ENCODE results near the gene PRAC2. TPM values are rescaled to one million over a fixed set of nuclear protein-coding genes. Genes with fewer than 3 reads are reported as not detected.

The PRAC2 gene
- total RNA-seq, 1 experiment from 2014 or later: 0.71 TPM

DNA sequence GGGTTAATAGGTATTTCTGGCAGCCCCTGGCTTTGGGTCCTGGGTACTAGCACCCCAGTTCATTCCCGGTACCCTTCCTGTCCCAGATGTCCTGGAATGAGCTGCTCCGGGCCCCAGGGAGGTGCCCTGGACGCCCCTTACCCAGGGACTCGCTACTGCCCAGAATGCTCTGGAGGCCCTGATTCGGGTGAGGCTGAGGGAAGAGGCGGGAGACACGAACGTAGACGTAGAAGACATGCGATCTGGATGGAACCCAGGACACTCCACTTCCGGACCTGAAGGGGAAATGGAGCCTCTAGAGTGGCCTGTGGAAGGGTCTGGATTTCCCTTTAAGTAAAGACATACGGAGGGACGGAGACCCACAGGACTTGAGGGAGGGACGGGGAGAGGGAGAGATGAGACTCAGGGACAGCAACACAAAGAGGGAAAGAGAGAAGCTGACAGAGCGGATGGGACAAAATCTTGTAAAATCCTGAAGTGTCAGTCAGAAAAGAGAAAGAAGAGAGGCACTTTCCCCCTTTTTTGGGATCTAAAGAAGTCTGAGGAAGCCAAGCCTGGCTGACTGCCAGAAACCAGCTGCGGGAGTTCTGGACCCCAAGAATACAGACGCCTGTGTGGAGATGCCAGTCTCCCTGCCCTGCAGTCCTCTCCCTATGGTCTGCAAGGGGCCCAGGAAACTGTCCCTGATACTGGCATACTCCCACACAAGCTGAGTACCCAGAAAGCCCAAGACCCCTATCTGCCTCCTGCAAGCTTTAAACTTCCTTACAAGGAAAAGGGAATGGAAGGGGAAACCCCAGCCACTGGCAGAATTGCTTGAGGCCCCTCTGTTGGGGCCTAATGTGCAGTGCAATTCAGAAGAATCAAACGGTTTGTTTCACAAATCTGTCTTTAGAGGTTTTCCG, 6.6 kb downstream of the PRAC2 start:
- DNase-seq (ENCODE audit: low read depth, low spot score): no peak

DNA sequence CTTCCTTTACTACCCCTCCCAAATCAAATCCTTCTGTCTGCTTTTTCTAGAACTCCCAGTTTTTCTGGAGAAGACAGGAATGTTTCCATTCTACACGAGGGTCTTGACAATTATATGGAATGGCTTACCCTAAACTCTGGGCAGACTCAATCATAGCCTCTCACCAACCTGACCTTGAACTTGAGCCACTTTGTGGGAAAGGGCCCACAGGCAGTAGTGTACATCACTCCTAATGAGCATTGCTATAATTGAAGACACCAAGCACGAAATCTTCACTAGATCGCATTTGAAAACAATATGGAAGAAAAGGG, 7.2 kb downstream of the PRAC2 start:
- in situ Hi-C loops (cut with HindIII; ENCODE audit: low pct_unique_long_range_greater_than_20kb, low sequenced_read_pairs): no loop called here
- no peak for DNase-seq (ENCODE audit: low read depth, low spot score)

More for the DNA sequence above, 6.6 kb downstream of the PRAC2 start:
- in situ Hi-C loops (cut with HindIII; ENCODE audit: low pct_unique_long_range_greater_than_20kb, low sequenced_read_pairs): no loop called here

DNA sequence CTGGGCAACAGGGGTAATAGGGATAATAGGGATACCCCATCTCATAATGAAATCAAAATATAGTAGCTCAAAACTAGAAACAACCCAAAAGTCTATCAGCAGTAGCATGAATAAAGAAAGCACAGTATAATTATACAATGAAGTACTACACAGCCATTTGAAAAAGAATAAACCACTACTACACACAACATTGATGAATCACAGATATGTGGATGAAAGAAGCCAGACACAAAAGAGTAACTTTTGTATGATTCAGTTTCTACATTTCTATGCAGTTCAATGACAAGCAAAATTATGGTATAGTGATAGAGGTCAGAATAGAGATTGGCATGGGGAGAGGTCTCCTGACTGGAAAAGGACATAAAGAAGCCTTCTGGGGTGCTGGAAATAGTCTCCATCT, 8.4 kb downstream of the PRAC2 start:
- in situ Hi-C loops (cut with HindIII; ENCODE audit: low pct_unique_long_range_greater_than_20kb, low sequenced_read_pairs): no loop called here
- no peak for DNase-seq (ENCODE audit: low read depth, low spot score)

DNA sequence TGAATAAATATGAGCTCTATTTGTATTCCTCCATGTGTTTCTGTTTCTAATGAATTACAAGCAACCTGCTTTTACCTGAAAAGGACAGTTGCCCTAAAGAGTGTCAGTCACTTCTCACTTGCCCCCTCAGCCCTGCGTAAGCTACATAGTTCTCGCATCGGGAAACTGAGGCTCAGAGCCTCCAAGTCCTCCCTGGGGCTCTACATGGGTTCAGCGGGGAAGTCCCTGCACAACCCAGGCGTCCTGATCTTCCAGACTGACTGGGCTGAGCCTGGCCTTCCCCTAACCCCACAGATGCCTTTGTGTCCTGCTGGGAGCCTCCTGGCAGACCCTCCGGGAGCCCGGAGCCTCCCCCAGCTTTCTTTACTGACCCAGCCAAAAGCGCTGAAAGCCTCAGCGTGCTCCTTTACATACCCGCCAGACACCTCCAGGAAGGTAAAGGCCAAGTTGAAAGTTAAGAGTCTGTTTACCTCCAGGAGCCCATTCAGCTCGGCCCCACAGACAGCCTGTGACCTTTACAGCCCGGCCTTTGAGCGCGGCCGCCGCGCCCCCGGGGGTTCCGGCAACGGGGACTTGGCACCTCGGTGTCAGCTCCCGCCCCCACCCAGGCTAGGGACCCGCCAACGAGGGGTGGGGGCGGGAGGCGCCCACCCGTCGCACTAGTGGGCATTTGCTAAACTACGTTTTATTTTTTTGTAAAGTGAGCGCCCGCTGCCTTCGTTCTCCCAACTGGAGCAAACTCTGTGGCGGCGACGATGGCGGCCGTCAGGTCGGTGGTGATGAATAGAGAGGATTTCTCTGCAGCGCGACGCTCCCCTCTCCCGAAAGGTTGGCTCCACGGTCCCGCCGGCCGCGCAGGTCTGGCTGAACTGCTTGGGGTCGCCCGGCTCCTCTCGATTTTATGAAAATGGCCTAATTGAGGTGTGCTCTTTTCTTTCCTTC, 10.0 kb downstream of the PRAC2 start:
- in situ Hi-C loops (cut with HindIII; ENCODE audit: low pct_unique_long_range_greater_than_20kb, low sequenced_read_pairs): no loop called here

DNA sequence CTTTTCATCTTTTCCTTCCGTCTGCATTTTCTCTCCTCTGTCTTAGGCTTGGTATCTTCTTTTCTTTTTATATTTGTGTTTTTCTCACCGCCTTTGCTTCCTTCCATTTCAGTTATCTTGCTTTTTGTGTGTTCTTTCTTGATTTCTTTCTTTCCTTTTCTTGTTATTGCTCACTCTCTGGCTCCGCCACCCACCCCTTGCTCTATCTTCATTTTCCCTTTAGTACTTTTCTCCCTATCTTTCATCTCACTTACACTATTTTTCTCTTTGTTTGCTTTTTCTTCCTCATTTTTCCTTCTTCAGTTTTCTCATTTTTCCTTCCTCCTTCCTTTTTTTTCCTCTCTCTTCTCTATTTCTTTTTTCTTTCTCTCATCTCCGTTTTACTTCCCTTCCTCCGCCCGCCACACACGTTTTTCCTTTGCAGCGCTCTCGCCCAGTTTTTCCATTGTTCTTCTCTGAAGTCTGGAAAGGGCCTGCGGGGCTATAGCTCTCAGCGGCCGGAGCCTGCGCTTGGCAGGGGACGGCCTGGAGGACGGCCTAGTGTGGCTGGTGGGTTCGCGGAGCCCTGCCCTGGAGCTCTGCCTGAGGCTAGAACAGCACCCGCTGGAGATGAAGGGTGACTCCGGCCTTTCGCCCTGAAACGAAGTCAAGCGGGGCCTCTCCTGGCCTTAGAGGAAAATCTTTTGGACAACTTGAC, 10.8 kb downstream of the PRAC2 start:
- DNase-seq (ENCODE audit: low read depth, low spot score): no peak
- in situ Hi-C loops (cut with HindIII; ENCODE audit: low pct_unique_long_range_greater_than_20kb, low sequenced_read_pairs): no loop called here

More for the DNA sequence above, 10.0 kb downstream of the PRAC2 start:
- no peak for DNase-seq (ENCODE audit: low read depth, low spot score)

DNA sequence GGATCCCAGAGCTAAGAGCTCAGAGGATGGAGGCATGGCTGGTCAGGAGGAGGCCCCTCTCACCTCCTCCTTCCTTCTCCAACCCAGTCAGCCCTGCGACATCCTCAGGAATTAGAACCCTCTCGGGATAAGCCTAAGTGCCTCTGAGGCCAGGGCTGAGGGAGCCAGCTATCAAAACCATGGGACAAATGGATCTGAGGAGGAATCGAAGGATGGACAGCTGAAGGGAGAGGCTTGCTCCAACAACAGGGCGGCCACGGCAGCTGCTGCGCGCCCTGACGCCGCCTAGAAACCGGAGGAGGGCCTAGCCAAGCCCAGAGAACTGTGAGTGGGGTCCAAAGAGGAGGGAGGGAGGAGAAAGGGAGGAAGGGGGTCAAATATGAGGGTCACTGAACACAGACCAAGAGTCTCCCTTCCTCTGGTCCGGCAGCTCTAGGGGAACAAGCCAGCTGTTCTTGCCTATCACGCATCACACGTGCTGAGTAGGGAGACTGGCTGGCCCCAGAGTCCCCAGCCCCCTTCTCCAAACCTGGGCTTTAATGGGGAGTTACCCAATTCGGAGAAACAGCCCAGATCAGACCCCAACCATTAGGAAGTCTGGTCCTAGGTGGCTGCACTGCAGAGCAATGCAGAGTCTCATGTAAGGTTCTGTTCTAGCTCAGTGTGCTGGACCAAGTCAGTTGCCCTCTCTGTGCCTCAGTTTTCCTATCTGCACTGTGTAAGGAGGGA, 11.5 kb downstream of the PRAC2 start:
- DNase-seq (ENCODE audit: low read depth, low spot score): no peak
- in situ Hi-C loops (cut with HindIII; ENCODE audit: low pct_unique_long_range_greater_than_20kb, low sequenced_read_pairs): no loop called here

DNA sequence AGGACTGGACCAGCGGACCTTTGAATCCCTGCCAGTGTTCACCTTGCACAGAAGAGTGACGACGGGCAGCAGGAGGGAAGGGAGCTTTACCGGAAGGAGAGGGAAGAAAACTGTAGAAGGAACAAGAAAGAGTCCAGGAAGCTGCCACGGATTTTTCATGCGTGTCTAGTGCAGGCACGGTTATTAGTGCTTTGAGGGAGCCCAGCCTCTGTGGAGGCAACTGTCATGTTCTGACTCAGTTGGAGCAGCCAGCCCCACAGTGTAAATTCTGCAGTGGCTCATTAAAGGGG, 12.0 kb downstream of the PRAC2 start:
- no peak for DNase-seq (ENCODE audit: low read depth, low spot score)
- in situ Hi-C loops (cut with HindIII; ENCODE audit: low pct_unique_long_range_greater_than_20kb, low sequenced_read_pairs): no loop called here

DNA sequence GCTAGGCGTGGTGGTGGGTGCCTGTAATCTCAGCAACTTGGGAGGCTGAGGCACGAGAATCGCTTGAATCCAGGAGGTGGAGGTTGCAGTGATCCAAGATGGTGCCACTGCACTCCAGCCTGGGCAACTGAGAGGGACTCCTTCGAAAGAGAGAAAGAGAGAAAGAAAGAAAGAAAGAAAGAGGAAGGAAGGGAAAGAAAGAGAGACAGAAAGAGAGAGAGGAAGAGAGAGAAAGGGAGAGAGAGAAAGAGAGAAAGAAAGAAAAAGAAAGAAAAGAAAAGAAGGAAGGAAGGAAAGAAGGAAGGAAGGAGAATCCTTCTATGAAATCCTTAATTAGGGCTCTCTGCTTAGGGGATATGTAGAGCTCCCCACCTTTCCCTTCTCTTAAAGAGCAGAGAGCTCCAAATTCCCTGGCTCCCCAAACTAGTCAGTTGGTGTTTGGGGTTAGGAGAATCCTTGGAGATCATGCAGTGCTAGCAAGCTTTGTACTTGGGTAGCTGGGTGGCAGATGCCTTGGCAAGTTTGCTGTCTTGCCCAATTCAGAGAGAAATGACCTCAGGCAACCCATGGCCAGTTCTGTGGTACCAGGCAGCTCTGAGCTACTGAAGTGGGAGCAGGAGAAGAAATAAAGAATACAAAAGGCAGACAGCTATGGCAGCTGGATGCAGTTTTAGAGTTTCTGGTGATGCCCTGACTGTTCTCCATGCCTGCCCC, 14.5 kb downstream of the PRAC2 start:
- no peak for DNase-seq (ENCODE audit: low read depth, low spot score)
- in situ Hi-C loops (cut with HindIII; ENCODE audit: low pct_unique_long_range_greater_than_20kb, low sequenced_read_pairs): no loop called here

DNA sequence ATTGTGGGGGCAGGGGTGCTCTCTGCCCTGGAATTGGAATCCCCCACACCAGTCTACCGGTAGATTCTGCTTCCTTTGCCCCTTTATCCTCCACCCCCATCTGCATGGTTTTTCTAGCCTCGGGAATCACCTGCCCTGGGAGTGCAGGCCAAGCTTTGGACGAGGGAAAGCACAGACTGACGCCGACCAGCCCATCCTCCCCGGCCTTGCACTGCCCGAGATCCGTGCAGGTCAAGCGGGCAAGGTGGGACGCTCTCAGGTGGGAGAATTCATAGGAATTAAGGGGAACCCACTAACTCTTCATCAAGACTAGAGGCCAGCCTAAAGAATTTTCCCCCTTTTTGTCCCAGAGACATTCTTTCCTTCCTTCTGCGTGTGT, 15.4 kb downstream of the PRAC2 start:
- DNase-seq (ENCODE audit: low read depth, low spot score): no peak
- in situ Hi-C loops (cut with HindIII; ENCODE audit: low pct_unique_long_range_greater_than_20kb, low sequenced_read_pairs): no loop called here

DNA sequence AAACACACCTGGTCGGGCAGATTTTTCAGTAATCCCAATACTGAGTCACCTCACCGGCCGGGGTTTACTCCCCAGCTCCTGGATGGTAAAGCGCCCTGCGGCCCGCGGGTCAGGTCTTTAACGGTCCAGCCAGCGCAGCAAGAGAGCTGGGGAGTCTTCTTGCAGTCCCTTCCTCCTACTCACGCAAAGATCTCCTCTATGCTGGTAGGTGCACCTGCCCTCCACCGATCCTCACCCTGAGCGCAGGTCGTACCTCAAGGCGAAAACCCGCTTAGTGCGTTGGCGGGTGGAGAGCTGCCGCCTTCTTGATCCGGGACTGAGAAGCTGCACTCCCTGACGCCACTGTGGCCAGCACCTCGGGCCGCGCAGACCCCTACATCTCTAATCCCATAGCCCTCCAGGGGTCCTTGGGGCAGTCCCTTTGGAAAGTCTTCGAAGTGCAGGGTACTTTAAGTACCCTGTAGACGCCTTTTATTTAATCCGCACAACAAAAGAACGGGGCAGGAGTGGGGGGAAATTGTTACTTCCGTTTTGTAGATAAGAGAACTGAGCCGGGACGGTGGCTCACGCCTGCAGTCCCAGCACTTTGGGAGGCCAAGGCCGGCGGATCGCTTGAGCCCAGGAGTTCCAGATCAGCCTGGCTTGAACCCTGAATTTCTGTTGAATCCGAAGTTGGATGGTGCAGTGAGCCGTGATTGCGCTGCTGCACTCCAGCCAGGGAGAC, 16.0 kb downstream of the PRAC2 start:
- no peak for DNase-seq (ENCODE audit: low read depth, low spot score)
- in situ Hi-C loops (cut with HindIII; ENCODE audit: low pct_unique_long_range_greater_than_20kb, low sequenced_read_pairs): no loop called here

DNA sequence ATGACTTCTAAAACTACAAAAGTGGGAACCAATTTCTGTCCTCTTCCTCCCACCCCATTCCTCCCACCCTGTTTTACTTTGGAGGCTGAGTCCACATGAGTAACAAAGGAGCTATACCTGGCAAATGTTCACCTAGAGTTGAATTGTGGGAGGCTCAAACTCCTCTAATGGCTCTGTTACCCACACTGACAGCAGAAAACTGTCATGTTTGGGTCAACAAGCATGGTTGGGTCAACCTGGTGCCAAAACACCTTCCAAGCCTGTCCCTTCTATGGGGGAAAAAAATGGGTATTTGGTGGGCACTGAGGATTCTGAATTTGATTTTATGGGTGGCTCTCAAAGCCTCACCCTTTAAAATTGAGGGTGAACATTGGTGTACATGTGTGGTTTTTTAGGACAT, 17.6 kb downstream of the PRAC2 start:
- in situ Hi-C loops (cut with HindIII; ENCODE audit: low pct_unique_long_range_greater_than_20kb, low sequenced_read_pairs): no loop called here
- DNase-seq (ENCODE audit: low read depth, low spot score): no peak

DNA sequence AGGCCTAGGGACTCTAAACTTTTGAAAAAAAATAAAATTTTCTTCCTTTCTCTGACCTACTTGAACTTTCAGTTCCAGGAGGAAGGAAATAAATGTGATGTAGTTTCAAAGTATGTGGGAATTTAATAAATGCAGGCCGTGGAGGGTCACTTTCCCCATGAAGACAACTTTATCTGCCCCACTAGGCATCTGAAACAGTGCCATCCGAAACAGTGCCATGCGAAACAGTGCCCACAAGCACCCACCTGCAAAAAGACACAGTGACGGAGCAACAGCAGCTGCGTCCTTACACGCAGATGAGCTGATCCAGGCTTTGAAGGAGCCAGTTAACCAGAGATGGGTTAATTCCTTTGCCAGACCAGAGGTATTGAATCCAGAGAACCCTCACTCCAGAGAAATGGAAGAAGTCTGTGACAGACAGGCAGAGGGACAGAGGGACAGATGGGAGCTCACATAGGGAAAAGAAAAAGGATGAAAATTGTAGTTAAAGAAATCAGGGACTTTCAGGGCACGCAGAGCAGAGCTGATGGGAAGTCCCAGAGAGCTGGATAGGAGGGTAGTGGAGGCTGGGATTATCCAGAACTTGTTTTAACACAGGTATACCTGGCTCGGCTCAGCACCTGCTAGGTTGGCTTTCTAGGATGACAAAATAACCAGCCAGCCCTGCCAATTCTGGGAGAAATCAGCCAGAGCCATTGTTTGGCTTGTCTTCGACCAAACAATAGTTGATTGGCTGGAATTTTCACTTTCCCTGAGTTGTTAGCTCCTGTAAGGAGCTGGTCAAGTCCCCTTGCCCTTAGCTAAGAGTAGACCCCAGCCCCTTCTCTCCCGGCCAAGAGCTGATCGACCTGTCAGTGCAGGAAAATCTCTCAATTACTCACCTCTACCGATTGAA, 22.6 kb downstream of the PRAC2 start:
- in situ Hi-C loops (cut with HindIII; ENCODE audit: low pct_unique_long_range_greater_than_20kb, low sequenced_read_pairs): no loop called here

DNA sequence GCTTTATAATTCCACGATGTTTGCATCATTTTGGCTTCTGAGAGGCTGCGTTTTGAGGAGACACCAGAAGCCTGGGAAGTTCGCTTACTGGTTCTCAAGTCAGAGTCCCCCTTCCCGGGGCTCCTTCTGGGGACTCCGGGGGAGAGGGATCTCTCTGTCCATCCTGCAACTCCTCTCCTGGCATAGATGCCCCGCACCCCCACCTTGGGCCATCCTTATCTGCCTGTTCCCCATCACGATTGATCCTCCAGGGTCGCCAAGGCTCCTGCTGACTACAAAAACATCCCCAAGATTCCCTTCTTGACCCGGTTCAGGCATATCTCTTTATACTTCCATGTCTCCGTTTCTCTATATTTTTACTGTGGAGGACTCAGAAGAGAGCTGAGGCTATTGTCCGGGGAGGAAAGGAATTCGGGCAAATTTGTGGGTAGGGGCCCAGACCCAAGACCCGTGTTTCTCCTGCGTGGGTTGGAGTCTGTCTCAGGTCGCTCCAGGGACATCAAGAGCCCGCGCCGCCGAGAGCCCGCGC, 24.0 kb downstream of the PRAC2 start:
- in situ Hi-C loops (cut with HindIII; ENCODE audit: low pct_unique_long_range_greater_than_20kb, low sequenced_read_pairs): no loop called here
- no peak for DNase-seq (ENCODE audit: low read depth, low spot score)

More for the DNA sequence above, 22.6 kb downstream of the PRAC2 start:
- no peak for DNase-seq (ENCODE audit: low read depth, low spot score)

DNA sequence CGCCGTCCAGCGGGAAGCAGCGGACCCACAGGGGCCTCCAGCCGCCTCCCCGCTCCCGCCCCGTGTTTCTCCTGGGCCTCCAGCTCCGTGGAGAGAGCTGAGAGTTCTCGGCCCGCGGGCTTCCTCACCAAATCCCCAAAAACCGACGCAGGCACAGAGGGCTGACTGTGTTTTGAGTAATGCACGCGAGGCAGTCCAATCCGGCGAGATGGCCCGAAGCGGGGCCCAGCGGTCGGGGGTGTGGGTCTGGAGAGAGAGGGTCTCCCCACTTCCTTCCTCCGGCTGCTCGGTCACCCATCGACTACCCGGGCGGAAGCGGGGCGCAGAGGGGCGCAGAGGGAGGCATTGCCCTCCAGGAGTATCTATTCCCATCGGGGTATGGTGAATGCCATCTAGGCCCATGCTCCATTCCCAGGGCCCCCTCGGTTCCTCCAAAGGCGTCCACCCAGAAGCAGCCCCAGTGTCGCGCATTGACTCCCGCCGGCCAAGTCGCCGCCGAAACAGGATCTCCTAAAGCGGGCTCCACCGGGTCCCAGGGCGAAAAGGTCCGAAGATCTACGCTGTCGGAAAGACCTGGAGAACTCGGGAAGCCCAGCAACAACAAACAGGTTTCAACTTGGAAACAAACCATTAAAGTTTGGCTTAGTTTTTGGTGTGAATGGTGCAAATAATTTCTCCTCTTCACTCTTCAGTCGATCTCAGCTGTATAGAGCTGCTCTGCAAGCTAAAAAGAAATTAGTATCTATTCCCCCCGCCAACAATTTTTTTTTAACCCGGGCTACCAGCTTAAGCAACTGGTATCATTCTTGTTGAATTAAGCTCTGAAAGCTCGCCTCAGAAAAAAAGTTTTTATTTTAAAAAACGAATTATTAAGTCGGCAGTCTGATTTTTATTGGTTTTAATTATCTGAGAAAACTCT, 24.7 kb downstream of the PRAC2 start:
- in situ Hi-C loops (cut with HindIII; ENCODE audit: low pct_unique_long_range_greater_than_20kb, low sequenced_read_pairs): no loop called here
- DNase-seq (ENCODE audit: low read depth, low spot score): no peak

Data from SK-MEL-5 (cell line).